Skeletal muscle tissue (tissue), 4 donors: ENCODE data around the gene ZNF862. TPM values are rescaled to one million over a fixed set of nuclear protein-coding genes. Genes with fewer than 3 reads are reported as not detected.

Experiments
- H3K27ac ChIP-seq: one replicate; pipeline ENCODE4 v1.7.0; 2013; ENCODE audit warnings: mild to moderate bottlenecking, low read depth, low read length, inconsistent platforms
- H3K27me3 ChIP-seq, 3 donors: one replicate each; pipeline ENCODE4 v1.7.0; 2013; ENCODE audit warnings: low read length in 3 of 3; ENCODE audit not compliant: control insufficient read depth in 3 of 3, insufficient read depth in 3 of 3
- H3K36me3 ChIP-seq, 3 donors: one replicate each; pipeline ENCODE4 v1.7.0; 2013; ENCODE audit warnings: low read length in 3 of 3; ENCODE audit not compliant: control insufficient read depth in 3 of 3, insufficient read depth in 3 of 3
- H3K4me1 ChIP-seq, 3 donors: one replicate each; pipeline ENCODE4 v1.7.0; 2013; ENCODE audit warnings: low read length in 3 of 3, mild to moderate bottlenecking in 3 of 3; ENCODE audit not compliant: control insufficient read depth in 3 of 3, insufficient read depth in 3 of 3
- H3K4me3 ChIP-seq, 3 donors: one replicate each; pipeline ENCODE4 v1.7.0; 2013; ENCODE audit warnings: low read length in 3 of 3
- H3K9ac ChIP-seq, 3 donors: one replicate each; pipeline ENCODE4 v1.7.0; 2013; ENCODE audit warnings: low read length in 3 of 3, mild to moderate bottlenecking in 3 of 3, moderate library complexity in 2 of 3, low read depth in 1 of 3
- H3K9me3 ChIP-seq, 3 donors: one replicate each; pipeline ENCODE4 v1.7.0; 2013; ENCODE audit warnings: low read length in 3 of 3; ENCODE audit not compliant: control insufficient read depth in 3 of 3
- total RNA-seq: library from RNA; depleted of rRNA; stranded (reverse); fragments of >200 nt; gene quantifications from one replicate; pipeline ENCODE4 v1.2.3, GENCODE V29; 2014
- donor health status: Osteomylitis.

The ZNF862 gene
- total RNA-seq, 1 donor from 2014 or later = 5.2 TPM

- Histone ChIP-seq H3K27ac (no peak overlapping the region), H3K4me1 (no peaks in the 10 kb centered on the region), H3K27me3 (peaks cover 0 to 9% (median 0%) of the 10 kb centered on the region in 3 donors), H3K4me3 (no peak overlapping the region), H3K9me3 (no peaks in the 10 kb centered on the region), H3K9ac (no peak overlapping the region), H3K36me3 (no peaks in the 10 kb centered on the region)
These were observed 20.8 kb upstream of the ZNF862 start for GRCh38 chr7:149817301-149817771.

DNA sequence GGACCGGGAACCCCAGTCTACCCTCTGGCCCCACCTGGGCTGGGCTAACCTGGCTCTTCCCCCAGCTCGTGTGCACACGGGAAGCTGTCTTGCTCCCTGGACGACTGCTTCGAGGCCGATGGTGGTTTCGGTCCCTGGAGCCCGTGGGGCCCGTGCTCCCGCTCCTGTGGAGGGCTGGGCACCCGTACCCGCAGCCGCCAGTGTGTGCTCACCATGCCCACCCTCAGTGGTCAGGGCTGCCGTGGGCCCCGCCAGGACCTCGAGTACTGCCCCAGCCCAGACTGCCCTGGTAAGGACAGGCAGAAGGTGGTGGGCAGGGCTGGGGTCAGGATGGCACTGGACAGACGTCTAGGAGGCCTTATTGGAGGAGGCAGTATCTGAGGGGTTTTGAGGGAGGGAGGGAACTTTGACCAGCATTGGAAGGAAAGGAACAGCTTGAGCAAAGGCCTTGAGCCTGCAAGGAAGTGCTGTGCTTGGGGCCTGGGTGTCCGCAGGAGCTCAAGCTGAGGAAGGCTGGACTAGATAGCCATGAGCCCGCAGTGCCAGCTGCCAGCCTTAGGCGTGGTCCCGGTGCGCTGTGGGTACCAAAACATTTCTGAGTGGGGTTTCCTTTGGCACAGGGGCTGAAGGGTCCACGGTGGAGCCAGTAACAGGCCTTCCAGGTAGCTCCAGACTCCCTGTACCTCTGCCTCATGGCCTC, 20.2 kb upstream of the ZNF862 start:
- H3K27ac ChIP-seq = no peak overlapping the region
- no peak overlapping the region for H3K4me3 ChIP-seq
- H3K9ac ChIP-seq = no peak overlapping the region
- peaks cover 0 to 12% (median 0%) of the 10 kb centered on the region in 3 donors for H3K27me3 ChIP-seq
- no peaks in the 10 kb centered on the region for H3K36me3 ChIP-seq
- H3K4me1 ChIP-seq = no peaks in the 10 kb centered on the region
- no peaks in the 10 kb centered on the region for H3K9me3 ChIP-seq

- H3K4me3 ChIP-seq = no peak overlapping the region
- no peaks in the 10 kb centered on the region for H3K4me1 ChIP-seq
- no peak overlapping the region for H3K9ac ChIP-seq
- H3K9me3 ChIP-seq = no peaks in the 10 kb centered on the region
- no peaks in the 10 kb centered on the region for H3K36me3 ChIP-seq
- peaks cover 0 to 14% (median 0%) of the 10 kb centered on the region in 3 donors for H3K27me3 ChIP-seq
- no peak overlapping the region for H3K27ac ChIP-seq
These were observed 19.7 kb upstream of the ZNF862 start for GRCh38 chr7:149818536-149818840.

DNA sequence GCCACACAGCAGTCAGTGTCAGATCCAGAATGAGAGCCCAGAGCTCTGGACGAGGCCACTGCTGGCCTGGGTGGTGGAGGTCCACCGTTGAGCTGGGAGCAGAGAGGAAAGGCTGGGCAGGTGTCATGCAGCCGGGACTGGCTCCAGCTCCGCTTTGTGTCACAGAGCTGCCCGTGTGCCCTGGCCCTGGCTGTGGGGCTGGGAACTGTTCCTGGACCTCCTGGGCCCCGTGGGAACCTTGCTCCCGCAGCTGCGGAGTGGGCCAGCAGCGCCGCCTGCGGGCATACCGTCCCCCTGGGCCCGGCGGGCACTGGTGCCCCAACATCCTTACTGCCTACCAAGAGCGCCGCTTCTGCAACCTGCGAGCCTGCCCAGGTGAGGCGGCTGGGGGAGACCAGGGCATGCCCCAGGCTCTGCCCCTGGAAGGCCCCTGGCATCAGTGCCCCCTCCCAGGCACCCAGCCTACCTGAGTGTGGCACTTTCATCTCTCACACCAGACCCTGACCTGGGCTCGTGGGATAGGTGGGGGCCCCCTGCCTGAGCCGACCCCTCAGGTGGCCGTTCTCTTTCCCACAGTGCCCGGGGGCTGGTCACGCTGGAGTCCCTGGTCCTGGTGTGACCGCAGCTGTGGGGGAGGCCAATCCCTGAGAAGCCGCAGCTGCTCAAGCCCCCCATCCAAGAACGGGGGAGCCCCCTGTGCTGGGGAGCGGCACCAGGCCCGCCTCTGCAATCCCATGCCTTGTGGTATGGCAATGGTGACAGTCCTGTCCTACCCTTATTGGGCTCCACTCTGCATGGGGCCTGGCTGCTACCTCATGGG, 18.8 kb upstream of the ZNF862 start:
- H3K4me3 ChIP-seq = no peak overlapping the region
- H3K27me3 ChIP-seq = peaks cover 0 to 19% (median 0%) of the 10 kb centered on the region in 3 donors
- no peak overlapping the region for H3K9ac ChIP-seq
- no peaks in the 10 kb centered on the region for H3K9me3 ChIP-seq
- H3K4me1 ChIP-seq = no peaks in the 10 kb centered on the region
- no peaks in the 10 kb centered on the region for H3K36me3 ChIP-seq
- no peak overlapping the region for H3K27ac ChIP-seq

- no peak overlapping the region for H3K9ac ChIP-seq
- no peak overlapping the region for H3K27ac ChIP-seq
- H3K4me3 ChIP-seq = no peak overlapping the region
- H3K4me1 ChIP-seq = no peaks in the 10 kb centered on the region
- no peaks in the 10 kb centered on the region for H3K36me3 ChIP-seq
- H3K9me3 ChIP-seq = no peaks in the 10 kb centered on the region
- peaks cover 0 to 19% (median 0%) of the 10 kb centered on the region in 3 donors for H3K27me3 ChIP-seq
These were observed 18.2 kb upstream of the ZNF862 start for GRCh38 chr7:149819961-149820340.

DNA sequence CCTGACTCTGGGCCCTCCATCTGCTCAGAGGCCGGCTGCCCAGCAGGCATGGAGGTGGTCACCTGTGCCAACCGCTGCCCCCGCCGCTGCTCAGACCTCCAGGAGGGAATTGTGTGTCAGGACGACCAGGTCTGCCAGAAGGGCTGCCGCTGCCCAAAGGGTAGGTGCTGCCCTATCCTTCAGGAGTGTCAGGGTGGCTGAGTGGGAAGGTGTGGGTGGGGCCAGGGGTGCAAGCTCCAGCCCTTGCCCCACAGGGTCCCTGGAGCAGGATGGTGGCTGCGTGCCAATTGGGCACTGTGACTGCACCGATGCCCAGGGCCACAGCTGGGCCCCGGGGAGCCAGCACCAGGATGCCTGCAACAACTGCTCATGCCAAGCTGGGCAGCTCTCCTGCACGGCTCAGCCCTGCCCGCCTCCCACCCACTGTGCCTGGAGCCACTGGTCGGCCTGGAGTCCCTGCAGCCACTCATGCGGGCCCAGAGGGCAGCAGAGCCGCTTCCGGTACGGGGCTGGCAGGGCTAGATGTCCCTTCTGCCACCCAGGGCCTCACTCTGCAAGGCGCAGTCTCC, 17.5 kb upstream of the ZNF862 start:
- Histone ChIP-seq H3K36me3 (no peaks in the 10 kb centered on the region), H3K9ac (peak overlapping the region in 1 of 3 donors; percentile 25), H3K9me3 (no peaks in the 10 kb centered on the region), H3K4me1 (peaks cover 2 to 5% (median 4%) of the 10 kb centered on the region in 3 donors), H3K4me3 (no peak overlapping the region), H3K27ac (no peak overlapping the region), H3K27me3 (peaks cover 0 to 19% (median 0%) of the 10 kb centered on the region in 3 donors)

- H3K4me3 ChIP-seq = no peak overlapping the region
- no peaks in the 10 kb centered on the region for H3K36me3 ChIP-seq
- peaks cover 6 to 11% (median 8%) of the 10 kb centered on the region in 3 donors for H3K4me1 ChIP-seq
- peaks cover 0 to 19% (median 0%) of the 10 kb centered on the region in 3 donors for H3K27me3 ChIP-seq
- no peak overlapping the region for H3K27ac ChIP-seq
- H3K9me3 ChIP-seq = no peaks in the 10 kb centered on the region
- H3K9ac ChIP-seq = peak overlapping the region in 1 of 3 donors; percentile 25
These were observed 16.7 kb upstream of the ZNF862 start for GRCh38 chr7:149821191-149822148.

- Histone ChIP-seq H3K4me1 (peaks cover 6 to 11% (median 8%) of the 10 kb centered on the region in 3 donors), H3K27me3 (peaks cover 0 to 18% (median 0%) of the 10 kb centered on the region in 3 donors), H3K9ac (no peak overlapping the region), H3K36me3 (no peaks in the 10 kb centered on the region), H3K4me3 (no peak overlapping the region), H3K9me3 (no peaks in the 10 kb centered on the region), H3K27ac (no peak overlapping the region)
These were observed 15.7 kb upstream of the ZNF862 start for GRCh38 chr7:149822353-149822943.

- Histone ChIP-seq H3K36me3 (no peaks in the 10 kb centered on the region), H3K9me3 (no peaks in the 10 kb centered on the region), H3K27me3 (peaks cover 0 to 15% (median 0%) of the 10 kb centered on the region in 3 donors), H3K4me1 (peaks cover 6 to 11% (median 8%) of the 10 kb centered on the region in 3 donors), H3K4me3 (no peak overlapping the region), H3K27ac (no peak overlapping the region), H3K9ac (no peak overlapping the region)
These were observed 15.0 kb upstream of the ZNF862 start for GRCh38 chr7:149823191-149823630.
